Body of pancreas (tissue), 4 donors: ENCODE measurements around the gene SPTBN1.

Experiments used
- CTCF ChIP-seq, 7 experiments: fragments of 450-650 bp in 4 of 7; fragments of 200-600 bp in 3 of 7; sonication (generic) in 3 of 7; IDR thresholded peaks; one replicate each; pipeline ENCODE4 v1.5.1; 2016 to 2019; ENCODE audit warnings: antibody characterized with exemption in 7 of 7
- POLR2A ChIP-seq, 3 donors: fragments of 450-650 bp; IDR thresholded peaks; one replicate each; pipeline ENCODE4 v1.6.1; 2016; ENCODE audit warnings: antibody characterized with exemption in 3 of 3, mild to moderate bottlenecking in 2 of 3

DNA sequence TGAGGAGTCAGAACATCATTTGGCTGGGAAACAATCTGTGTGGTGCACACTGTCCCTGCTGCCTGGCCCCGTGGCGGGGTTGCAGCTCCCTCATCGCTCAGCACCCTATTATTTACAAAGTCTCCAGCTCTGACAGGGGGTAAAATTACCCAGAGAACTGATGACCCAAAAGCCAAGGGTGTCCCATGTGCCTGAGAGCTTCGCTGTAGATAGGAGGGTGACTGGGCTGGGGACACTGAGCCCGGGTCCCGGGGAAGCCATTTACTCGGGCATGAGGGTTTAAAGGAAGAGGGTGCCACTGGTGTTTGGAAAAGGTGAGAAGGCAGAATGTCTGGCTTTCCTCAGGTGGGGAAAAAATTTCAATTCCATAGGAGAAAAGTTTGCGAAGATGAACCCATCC, 219.2 kb downstream of the SPTBN1 start:
- TF ChIP-seq CTCF (IDR thresholded peaks at IDR 0.05) (no peak), POLR2A (IDR thresholded peaks at IDR 0.05) (no peak)
